Measurements from ENCODE around the gene RBMS2.
"Not testable (repeated sequence)": the region's sequence is repeated elsewhere in the genome, so short reads cannot be mapped to it uniquely, and the experiment has no call there.

Gene RBMS2

GRCh38 chr12:56521590-56522371 is at the start of gene RBMS2:
RBMS2 (plus strand) TSS chr12:56521820; CDS start chr12:56522024, 204 bp downstream.
- DNase-seq (ENCODE audit: low read depth) = no peak

GRCh38 chr12:56474389-56474788 is 47.2 kb upstream of the RBMS2 start:
- no peak for DNase-seq (ENCODE audit: low read depth)

- DNase-seq (ENCODE audit: low read depth) = no peak
These were observed 45.5 kb upstream of the RBMS2 start for GRCh38 chr12:56476143-56476542.

- DNase-seq (ENCODE audit: low read depth) = no peak
These were observed 44.6 kb upstream of the RBMS2 start for GRCh38 chr12:56476972-56477432.

GRCh38 chr12:56477521-56478225 is 43.9 kb upstream of the RBMS2 start:
- DNase-seq (ENCODE audit: low read depth) = no peak

- DNase-seq (ENCODE audit: low read depth) = no peak
These were observed 42.0 kb upstream of the RBMS2 start for GRCh38 chr12:56479625-56480024.

GRCh38 chr12:56484566-56484965 is 37.1 kb upstream of the RBMS2 start:
- DNase-seq (ENCODE audit: low read depth) = no peak

GRCh38 chr12:56486694-56487093 is 34.9 kb upstream of the RBMS2 start:
- no peak for DNase-seq (ENCODE audit: low read depth)

- no peak for DNase-seq (ENCODE audit: low read depth)
These were observed 34.1 kb upstream of the RBMS2 start for GRCh38 chr12:56487448-56488040.

GRCh38 chr12:56488041-56488955 is 33.3 kb upstream of the RBMS2 start, which contains the start of gene GLS2:
GLS2 (minus strand) TSS chr12:56488161; CDS start chr12:56488118, 43 bp downstream.
- DNase-seq (ENCODE audit: low read depth) = peak; percentile 38

- DNase-seq (ENCODE audit: low read depth) = no peak
These were observed 31.3 kb upstream of the RBMS2 start for GRCh38 chr12:56490360-56490759.

- DNase-seq (ENCODE audit: low read depth) = not testable (repeated sequence)
These were observed 28.1 kb upstream of the RBMS2 start for GRCh38 chr12:56493409-56494105.

GRCh38 chr12:56494106-56494415 is 27.6 kb upstream of the RBMS2 start:
- not testable (repeated sequence) for DNase-seq (ENCODE audit: low read depth)

GRCh38 chr12:56494481-56494880 is 27.1 kb upstream of the RBMS2 start:
- not testable (repeated sequence) for DNase-seq (ENCODE audit: low read depth)

GRCh38 chr12:56496704-56497103 is 24.9 kb upstream of the RBMS2 start:
- peak; percentile 35 for DNase-seq (ENCODE audit: low read depth)

GRCh38 chr12:56498126-56498902 is 23.3 kb upstream of the RBMS2 start:
- not testable (repeated sequence) for DNase-seq (ENCODE audit: low read depth)

GRCh38 chr12:56499452-56499851 is 22.2 kb upstream of the RBMS2 start:
- not testable (repeated sequence) for DNase-seq (ENCODE audit: low read depth)

GRCh38 chr12:56499879-56500278 is 21.7 kb upstream of the RBMS2 start:
- DNase-seq (ENCODE audit: low read depth) = not testable (repeated sequence)

GRCh38 chr12:56510786-56511185 is 10.8 kb upstream of the RBMS2 start:
- no peak for DNase-seq (ENCODE audit: low read depth)

- not testable (repeated sequence) for DNase-seq (ENCODE audit: low read depth)
These were observed 7.7 kb upstream of the RBMS2 start for GRCh38 chr12:56514014-56514318.

GRCh38 chr12:56517854-56518253 is 3.8 kb upstream of the RBMS2 start:
- DNase-seq (ENCODE audit: low read depth) = no peak

Measured in stimulated activated CD8-positive, alpha-beta memory T cell treated with anti-CD3 and anti-CD28 coated beads, Interleukin-15, amount 100 ng/mL, for 24 hours (primary cell).